K562 (cell line): ENCODE results near the gene HERC3. TPM values are rescaled to one million over a fixed set of nuclear protein-coding genes. Genes with fewer than 3 reads are reported as not detected.

ENCODE experiments used
- ARID1B ChIP-seq: fragments of 450-650 bp; IDR thresholded peaks from 2 replicates; pipeline ENCODE4 v1.6.1; 2016; ENCODE audit warnings: antibody characterized with exemption, mild to moderate bottlenecking, inconsistent platforms
- DPF2 ChIP-seq: fragments of 450-650 bp; IDR thresholded peaks from 2 replicates; pipeline ENCODE4 v1.6.1; 2016
- EGR1 ChIP-seq: fragments of 450-650 bp; conservative IDR thresholded peaks from 2 replicates; pipeline ENCODE4 v1.6.1; 2017; ENCODE audit warnings: mild to moderate bottlenecking
- ELK1 ChIP-seq: sonication (generic); formaldehyde crosslinking; IDR thresholded peaks from 2 replicates; pipeline ENCODE4 v1.8.1; 2022; ENCODE audit warnings: missing genetic modification reagents
- GTF2E2 ChIP-seq: fragments of 200-800 bp; sonication (Bioruptor generic); IDR thresholded peaks from 2 replicates; pipeline ENCODE4 v1.6.1; 2016; ENCODE audit warnings: missing genetic modification characterization, missing compliant biosample characterization
- L3MBTL2 ChIP-seq: fragments of 450-650 bp; IDR thresholded peaks from 2 replicates; pipeline ENCODE4 v1.6.1; 2016; ENCODE audit warnings: mild to moderate bottlenecking, moderate library complexity
- MTA2 ChIP-seq: fragments of 450-650 bp; IDR thresholded peaks from 2 replicates; pipeline ENCODE4 v1.6.1; 2016; ENCODE audit warnings: low read depth
- NFYB ChIP-seq: IDR thresholded peaks from 2 replicates; pipeline ENCODE4 v1.6.1; 2011; ENCODE audit warnings: mild to moderate bottlenecking, moderate library complexity; ENCODE audit not compliant: insufficient read length; ENCODE audit errors: extremely low read depth
- PHTF2 ChIP-seq: fragments of 250-450 bp; sonication (Bioruptor Pico); IDR thresholded peaks from 2 replicates; pipeline ENCODE4 v1.5.0; 2021; ENCODE audit warnings: mild to moderate bottlenecking
- SMARCB1 ChIP-seq: IDR thresholded peaks from 2 replicates; pipeline ENCODE4 v1.6.1; 2011; ENCODE audit warnings: improper control_type of control experiment, low read depth; ENCODE audit not compliant: insufficient read length
- TSHZ1 ChIP-seq: fragments of 250-450 bp; sonication (Bioruptor Pico); IDR thresholded peaks from 2 replicates; pipeline ENCODE4 v1.4.0; 2020; ENCODE audit warnings: mild to moderate bottlenecking, moderate library complexity
- ZBTB11 ChIP-seq, 3 experiments: fragments of 200-800 bp in 1 of 3; fragments of 250-450 bp in 1 of 3; fragments of 450-650 bp in 1 of 3; sonication (Bioruptor Pico) in 1 of 3; sonication (Bioruptor generic) in 1 of 3; formaldehyde crosslinking in 1 of 3; IDR thresholded peaks; 2 replicates each; pipeline versions ENCODE4 v1.6.1 to v1.8.0; 2016 to 2022; ENCODE audit warnings: mild to moderate bottlenecking in 2 of 3, missing genetic modification characterization in 2 of 3, missing compliant biosample characterization in 1 of 3, moderate library complexity in 1 of 3
- ZC3H8 ChIP-seq: fragments of 450-650 bp; IDR thresholded peaks from 2 replicates; pipeline ENCODE4 v1.6.1; 2017
- ZNF124 ChIP-seq: sonication (generic); formaldehyde crosslinking; IDR thresholded peaks from 2 replicates; pipeline ENCODE4 v1.8.1; 2022; ENCODE audit warnings: missing genetic modification reagents
- ZNF507 ChIP-seq: conservative IDR thresholded peaks from 2 replicates; pipeline ENCODE4 v1.6.1; 2017; ENCODE audit warnings: missing genetic modification characterization, missing compliant biosample characterization
- ZNF584 ChIP-seq: fragments of 200-800 bp; sonication (Bioruptor generic); IDR thresholded peaks from 2 replicates; pipeline ENCODE4 v1.6.1; 2016; ENCODE audit warnings: low read depth, mild to moderate bottlenecking, missing genetic modification characterization, missing compliant biosample characterization
- polyA plus RNA-seq, 8 experiments: library from polyadenylated mRNA; depleted of rRNA in 4 of 8; stranded (reverse) in 5 of 8; unstranded in 3 of 8; fragments of >200 nt; fragmentation: Nextera tagmentation in 2 of 8; fragmentation: Illumina TruSeq in 1 of 8; extraction: Ambion mirVana in 2 of 8; extraction: Trizol in 1 of 8; gene quantifications; 2 replicates each; pipeline versions ENCODE4 v1.2.1 to v1.2.3, GENCODE V29; 2011 to 2014; ENCODE audit warnings: inconsistent platforms in 1 of 8, missing spikeins in 1 of 8
- total RNA-seq, 7 experiments: library from RNA; depleted of rRNA in 6 of 7; stranded (reverse); fragments of >200 nt in 6 of 7; fragmentation: Illumina TruSeq in 2 of 7; extraction: Trizol in 2 of 7; gene quantifications; 2 replicates each; pipeline versions ENCODE4 v1.2.1 to v1.2.3, GENCODE V29; 2011 to 2021; ENCODE audit warnings: low replicate concordance in 1 of 7
- TF ChIP-seq, protein P1 (sequence below): fragments of 450-650 bp; IDR thresholded peaks from 2 replicates; pipeline ENCODE4 v1.6.1; 2016; ENCODE audit warnings: antibody characterized with exemption
- TF ChIP-seq, protein P2 (sequence below): fragments of 250-450 bp; sonication (Bioruptor Pico); IDR thresholded peaks from 2 replicates; pipeline ENCODE4 v1.5.0; 2020; ENCODE audit warnings: mild to moderate bottlenecking

The HERC3 gene
- total and polyA plus RNA-seq, 9 of the 15 experiments (the other 6 are each of a cell fraction or from before 2014, with no cell fraction given): 1.8 to 13.1 (median 7.6) TPM

DNA sequence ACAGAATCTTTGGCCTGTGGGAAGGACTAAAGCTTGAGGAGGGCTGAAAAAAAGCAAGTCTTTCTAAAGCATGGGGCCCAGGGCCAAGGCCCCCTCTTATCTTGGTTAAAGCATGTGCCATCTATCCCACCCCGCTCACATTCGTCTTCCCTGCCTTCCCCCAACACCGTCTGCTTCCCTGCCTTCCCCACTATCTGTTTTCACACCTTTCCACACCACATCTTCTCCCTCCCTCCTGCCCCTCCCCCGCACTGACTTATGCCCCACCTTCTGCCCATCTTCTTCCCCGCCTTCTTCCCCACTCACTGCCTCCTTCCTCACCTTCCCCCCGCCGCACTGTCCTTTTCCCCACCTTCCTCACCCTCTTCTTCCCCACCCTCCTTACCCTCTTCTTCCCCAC is 106.2 kb downstream of the HERC3 start (continued):
- no peak for TF ChIP-seq ELK1 (CRISPR knock-in tag)
- TF ChIP-seq, protein P1, sequence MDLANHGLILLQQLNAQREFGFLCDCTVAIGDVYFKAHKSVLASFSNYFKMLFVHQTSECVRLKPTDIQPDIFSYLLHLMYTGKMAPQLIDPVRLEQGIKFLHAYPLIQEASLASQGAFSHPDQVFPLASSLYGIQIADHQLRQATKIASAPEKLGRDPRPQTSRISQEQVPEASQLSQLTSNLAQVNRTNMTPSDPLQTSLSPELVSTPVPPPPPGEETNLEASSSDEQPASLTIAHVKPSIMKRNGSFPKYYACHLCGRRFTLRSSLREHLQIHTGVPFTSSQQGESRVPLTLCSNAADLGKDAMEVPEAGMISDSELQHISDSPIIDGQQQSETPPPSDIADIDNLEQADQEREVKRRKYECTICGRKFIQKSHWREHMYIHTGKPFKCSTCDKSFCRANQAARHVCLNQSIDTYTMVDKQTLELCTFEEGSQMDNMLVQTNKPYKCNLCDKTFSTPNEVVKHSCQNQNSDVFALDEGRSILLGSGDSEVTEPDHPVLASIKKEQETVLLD: 0 out of 2 replicates have a peak, but pooled peaks have one; percentile 43
- TF ChIP-seq SMARCB1: no peak
- TF ChIP-seq PHTF2 (CRISPR knock-in tag): no peak
- TF ChIP-seq TSHZ1: no peak
- TF ChIP-seq L3MBTL2: no peak
- TF ChIP-seq GTF2E2 (tag): no peak
- no peak for TF ChIP-seq NFYB
- peak; percentile 41; the same call in 1 of the 2 replicates for TF ChIP-seq EGR1
- no peak for TF ChIP-seq ZNF584 (CRISPR knock-in tag)
- TF ChIP-seq ZBTB11 (CRISPR knock-in tag; IDR thresholded peaks at IDR 0.05): no peak
- no peak for TF ChIP-seq MTA2
- TF ChIP-seq ARID1B: peak; percentile 68
- TF ChIP-seq ZC3H8: no peak
- TF ChIP-seq, protein P2, sequence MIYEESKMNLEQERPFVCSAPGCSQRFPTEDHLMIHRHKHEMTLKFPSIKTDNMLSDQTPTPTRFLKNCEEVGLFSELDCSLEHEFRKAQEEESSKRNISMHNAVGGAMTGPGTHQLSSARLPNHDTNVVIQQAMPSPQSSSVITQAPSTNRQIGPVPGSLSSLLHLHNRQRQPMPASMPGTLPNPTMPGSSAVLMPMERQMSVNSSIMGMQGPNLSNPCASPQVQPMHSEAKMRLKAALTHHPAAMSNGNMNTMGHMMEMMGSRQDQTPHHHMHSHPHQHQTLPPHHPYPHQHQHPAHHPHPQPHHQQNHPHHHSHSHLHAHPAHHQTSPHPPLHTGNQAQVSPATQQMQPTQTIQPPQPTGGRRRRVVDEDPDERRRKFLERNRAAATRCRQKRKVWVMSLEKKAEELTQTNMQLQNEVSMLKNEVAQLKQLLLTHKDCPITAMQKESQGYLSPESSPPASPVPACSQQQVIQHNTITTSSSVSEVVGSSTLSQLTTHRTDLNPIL (CRISPR knock-in tag): no peak
- TF ChIP-seq ZNF507 (tag): no peak
- no peak for TF ChIP-seq ZNF124 (CRISPR knock-in tag)
- 0 out of 2 replicates have a peak, but pooled peaks have one; percentile 43 for TF ChIP-seq DPF2
